ENCODE results near the gene ZFYVE28.

ZFYVE28 gene

DNA sequence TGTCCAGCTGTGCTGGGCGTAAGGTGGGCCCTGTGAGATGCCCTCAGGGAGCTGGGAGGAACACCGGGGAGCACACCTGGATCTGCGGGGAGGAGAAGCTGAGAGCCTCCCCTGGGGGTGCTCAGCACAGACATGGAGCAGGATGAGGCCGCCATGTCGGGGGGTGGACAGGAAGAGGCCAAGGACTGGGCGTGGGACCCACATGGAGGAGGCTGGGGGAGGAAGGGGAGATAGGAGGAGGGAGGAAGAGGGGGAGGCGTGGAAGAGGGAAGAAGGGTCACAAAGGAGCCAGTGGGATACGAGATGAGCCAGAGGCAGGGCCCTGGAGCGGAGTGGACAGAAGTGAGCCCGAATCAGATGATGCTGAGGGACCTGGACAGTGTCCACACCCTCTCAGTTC, 66.3 kb downstream of the ZFYVE28 start:
- DNase-seq (ENCODE audit: low read depth): no peak

DNA sequence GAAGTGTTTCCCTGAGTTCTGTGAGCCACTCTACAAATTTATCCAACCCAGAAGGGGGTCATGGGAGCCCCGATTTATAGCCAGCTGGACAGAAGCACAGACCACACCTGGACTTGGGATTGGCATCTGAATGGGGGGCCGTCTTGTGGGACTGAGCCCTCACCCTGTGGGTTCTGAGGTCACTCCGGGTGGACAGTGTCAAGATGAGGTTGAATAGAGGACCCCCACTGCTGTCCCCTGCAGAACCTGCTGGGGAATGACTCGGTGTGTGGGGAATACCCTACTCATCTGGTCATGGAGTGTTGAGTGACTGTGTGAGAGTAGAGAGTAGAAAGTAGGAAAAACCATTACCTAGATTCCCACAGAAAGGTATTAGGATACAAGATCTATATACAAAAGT, 67.5 kb downstream of the ZFYVE28 start:
- DNase-seq (ENCODE audit: low read depth): no peak

GRCh38 chr4:2348786-2349185, 69.7 kb downstream of the ZFYVE28 start:
- no peak for DNase-seq (ENCODE audit: low read depth)

DNA sequence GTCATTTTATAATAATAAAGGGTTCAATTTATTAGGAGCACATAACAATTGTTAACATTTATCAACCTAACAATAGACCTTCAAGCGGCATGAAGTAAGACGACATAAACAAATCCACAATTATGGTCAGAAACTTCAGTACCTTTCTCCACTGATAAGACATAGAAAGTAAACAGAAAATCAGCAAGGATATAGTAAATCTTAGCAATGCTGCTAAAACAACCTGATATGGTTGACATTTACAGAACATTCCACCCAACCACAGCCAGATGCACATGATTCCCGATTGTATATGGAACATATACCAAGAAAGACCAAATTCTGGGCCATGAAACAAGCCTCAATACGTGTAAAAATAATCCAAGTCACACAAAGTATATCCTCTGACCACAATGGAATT, 71.3 kb downstream of the ZFYVE28 start:
- no peak for DNase-seq (ENCODE audit: low read depth)

DNA sequence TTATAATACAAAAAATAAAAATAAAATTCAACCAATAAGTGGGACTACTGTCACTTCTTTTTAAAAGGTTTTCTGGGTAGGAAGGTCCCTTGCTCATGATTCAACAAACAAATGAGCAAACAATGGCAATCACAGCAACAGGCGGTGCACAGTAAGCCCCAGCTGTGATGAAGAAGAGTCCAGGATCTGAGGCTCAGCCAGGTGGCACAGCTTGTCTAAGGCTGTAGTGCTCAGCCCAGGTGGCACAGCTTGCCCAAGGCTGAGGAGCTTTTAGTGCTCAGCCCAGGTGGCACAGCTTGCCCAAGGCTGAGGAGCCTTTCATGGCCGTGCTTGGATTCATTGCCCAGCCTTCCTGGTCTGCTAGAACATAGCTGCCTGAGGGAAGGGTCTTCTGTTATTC, 75.0 kb downstream of the ZFYVE28 start:
- no peak for DNase-seq (ENCODE audit: low read depth)

DNA sequence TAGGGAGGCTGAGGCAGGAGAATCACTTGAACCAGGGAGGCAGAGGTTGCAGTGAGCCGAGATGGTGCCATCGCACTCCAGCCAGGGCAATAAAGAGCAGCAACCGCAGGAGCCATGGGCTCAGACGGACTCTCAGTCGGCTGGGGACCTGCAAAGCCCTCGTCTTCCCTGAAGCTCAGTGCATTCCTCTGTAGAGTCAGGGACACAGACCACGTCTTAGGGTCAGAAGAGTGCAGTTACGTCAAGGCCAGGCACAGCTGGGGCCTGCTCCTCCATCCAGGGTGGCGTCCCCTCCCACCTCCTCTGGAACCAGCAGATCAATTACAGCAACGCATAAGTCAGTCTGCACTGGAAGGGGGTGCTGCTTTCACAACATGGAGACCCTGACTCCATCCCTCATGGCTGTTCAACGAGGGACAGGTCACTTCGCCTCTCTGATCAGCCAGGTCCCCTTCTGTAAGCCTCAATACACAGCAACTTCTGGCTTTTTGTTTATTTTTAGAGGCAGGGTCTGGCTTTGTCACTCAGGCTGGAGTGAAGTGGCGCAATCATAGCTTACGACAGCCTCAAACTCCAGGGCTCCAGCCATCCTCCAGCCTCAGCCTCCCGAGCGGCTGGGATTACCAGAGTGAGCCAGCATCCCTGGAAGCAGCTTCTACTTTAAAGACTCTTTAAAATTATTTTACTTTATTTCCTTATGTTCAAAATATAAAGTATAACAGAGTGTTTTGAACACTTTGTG, 76.4 kb downstream of the ZFYVE28 start:
- no peak for DNase-seq (ENCODE audit: low read depth)

DNA sequence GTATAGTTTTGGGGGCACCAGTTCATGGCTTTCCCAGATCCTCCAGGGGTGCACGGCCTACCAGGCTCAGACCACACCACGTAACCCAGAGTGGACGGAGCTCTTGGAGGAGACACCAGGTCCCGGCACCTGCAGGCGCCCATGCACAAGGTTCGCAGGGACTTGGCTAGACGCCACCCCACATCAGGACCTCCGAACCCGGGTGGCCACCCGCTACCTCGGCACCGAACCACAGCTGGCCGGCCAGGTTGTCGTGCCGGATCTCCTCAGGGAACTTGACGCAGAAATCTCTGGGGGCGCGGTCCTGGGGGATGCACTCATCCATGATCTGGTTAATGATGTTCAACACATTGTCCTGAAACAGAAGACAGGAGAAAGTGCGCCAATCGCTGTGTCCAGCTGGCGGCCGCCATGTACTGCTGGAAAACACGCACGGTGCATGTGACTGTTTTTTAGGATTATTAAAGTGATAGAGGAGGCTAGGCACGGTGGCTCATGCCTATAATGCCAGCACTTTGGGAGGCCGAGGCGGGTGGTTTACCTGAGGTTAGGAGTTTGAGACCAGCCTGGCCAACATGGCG, 77.1 kb downstream of the ZFYVE28 start:
- DNase-seq (ENCODE audit: low read depth): no peak

GRCh38 chr4:2340272-2341061, 78.0 kb downstream of the ZFYVE28 start:
- DNase-seq (ENCODE audit: low read depth): no peak

DNA sequence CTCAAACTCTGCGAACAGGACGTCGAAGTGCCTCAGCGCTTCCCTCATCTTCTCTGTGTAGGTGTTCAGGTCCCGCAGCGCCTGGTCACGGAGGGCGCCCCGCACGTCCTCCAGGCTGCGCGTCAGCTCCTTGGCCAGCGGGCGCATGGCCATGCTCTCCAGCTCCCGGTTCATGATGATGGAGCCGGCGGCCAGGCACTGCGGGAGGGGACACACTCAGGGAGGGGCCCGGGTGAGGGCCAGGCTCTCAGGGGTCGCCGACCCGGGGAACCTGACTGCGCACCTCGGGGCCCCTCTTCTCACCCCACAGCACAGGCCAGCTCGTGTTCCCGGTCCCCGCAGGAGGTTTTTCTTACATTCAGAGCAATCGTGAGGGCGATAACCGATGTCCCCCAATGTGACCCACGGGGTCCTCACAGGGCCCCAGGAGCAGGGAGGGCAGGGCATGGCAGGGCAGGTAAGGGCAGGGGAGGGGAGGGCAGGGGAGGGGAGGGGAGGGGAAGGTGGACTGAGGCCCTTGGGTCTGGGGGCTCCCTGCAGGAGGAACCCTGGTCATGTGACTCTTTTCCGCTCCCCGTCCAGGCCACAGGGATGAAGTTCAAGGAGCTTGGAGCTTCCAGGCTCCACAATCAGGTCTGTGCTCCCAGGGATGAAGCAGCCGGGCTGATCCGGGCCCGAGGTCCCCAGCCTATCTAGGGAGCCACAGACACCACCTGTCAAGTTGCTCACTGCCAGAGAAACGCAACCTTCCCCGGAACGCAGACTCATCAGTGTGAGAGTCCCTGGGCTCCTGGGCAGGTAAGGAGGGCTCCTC, 78.8 kb downstream of the ZFYVE28 start:
- no peak for DNase-seq (ENCODE audit: low read depth)

GRCh38 chr4:2338754-2339457, 79.5 kb downstream of the ZFYVE28 start:
- DNase-seq (ENCODE audit: low read depth): no peak

DNA sequence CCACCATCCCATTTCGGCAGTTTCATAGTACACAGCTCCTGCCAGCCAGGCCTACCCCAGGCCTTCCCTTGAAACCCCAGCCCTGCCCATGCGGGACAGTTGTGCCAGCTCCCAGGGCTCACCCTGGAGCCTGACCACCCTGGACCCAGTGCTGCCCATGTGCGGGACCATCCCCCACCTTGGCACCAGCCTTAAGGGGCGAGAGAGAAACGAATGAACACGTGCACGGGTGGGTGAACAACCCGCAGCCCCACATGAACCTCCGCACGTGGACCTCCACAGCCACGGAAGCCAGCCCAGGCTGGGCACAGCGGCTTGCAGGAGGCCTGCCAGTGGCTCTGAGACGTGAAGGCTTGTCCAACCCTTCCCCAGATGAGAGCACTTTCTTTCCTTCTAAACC, 80.5 kb downstream of the ZFYVE28 start:
- no peak for DNase-seq (ENCODE audit: low read depth)

DNA sequence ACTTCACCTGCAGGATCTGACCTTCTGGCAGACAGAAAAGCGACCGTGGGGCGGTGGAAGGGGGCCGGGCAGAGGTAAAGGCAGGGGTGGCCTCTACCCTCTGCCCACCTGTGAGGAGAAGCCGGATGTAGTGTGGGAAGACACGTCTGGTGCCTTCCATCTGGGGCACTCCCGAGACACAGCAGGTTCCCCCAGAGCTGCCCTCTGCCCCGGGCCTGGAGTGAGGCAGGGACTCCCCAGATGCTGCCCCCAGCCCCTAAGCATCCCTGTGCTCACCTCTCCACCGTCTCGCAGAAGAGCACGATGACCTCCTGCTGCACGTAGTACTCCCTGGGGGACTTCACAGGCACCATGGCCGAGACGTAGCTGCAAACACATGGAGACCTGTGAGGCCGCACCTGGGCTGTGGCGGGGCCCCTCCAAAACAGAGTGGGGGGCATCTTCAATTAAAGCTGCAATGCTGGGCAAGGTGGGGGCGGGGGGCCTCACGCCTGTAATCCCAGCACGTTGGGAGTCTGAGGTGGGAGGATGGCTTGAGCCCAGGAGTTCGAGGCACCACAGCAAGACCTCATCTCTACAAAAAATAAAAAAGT, 81.2 kb downstream of the ZFYVE28 start:
- DNase-seq (ENCODE audit: low read depth): no peak

DNA sequence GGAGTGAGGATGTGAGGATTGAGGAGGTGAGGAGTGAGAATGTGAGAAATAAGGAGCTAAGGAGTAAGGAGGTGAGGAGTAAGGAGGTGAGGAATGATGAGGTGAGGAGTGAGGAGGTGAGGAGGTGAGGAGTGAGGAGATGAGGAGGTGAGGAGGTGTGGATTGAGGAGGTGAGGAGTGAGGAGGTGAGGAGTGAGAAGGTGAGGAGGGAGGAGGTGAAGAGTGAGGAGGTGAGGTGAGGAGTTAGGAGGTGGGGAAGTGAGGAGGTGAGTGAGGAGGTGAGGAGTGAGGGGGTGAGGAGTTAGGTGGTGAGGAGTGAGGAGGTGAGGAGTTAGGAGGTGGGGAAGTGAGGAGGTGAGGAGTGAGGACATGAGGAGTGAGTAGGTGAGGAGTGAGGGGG, 81.8 kb downstream of the ZFYVE28 start:
- DNase-seq (ENCODE audit: low read depth): no peak

DNA sequence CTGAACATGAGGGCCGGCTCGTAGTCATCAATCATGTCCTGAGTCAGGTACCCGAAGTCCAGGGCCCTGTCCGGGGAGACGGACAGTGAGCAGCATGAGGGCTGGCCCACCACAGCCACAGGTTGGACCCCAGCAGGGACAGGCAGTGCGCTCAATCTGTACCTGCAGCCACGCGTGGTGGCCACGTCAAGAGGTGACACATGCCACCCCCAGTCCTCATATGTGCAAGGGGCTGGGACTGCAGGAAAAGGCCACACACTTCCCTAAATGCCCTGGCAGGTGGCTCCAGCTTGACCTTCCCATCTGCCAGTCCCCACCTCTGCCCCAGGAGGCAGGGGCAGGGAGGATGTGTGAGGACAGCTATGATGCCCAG, 82.7 kb downstream of the ZFYVE28 start:
- no peak for DNase-seq (ENCODE audit: low read depth)

DNA sequence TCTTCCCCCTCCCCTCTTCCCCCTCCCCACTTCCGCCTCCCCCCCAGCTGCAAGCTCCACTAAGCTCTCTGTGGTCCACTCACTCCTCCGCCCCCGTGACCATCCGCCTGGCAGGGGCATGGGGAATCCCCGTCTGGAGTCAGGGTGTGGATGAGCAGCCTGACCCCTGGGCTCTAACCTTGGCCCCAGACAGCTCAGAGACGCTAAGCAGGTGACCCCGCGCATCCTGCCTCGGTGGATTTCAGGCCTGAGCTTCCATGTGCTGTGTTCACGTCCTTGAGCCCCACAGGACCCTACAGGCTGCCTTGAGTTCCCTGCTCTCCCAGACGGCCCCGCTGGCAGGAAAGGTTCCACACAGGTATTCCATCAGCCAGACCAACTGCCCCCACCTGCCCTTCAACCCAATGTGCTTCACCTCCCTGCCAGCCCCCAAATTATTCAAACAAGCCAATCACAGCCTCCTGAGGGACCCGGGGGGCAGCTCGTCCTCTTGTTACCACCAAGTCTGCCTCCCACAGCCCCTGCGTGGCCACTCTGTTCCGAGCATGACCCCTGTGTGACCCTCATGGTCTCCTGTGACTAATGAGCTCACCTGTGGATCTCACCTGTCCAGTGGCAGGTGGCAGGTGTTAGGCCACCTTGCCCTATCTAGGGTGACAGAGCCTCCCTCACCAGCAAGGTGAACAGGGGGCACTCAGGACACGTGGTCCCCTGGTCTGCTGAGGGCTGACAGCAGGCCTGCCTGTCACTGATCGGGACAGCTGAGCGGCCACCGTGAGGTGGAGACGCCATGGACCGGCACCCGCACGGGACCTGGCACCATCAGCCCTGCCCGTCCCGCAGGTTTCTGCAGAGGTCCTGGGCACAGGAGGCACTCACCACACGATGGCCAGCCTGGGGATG, 83.4 kb downstream of the ZFYVE28 start:
- DNase-seq (ENCODE audit: low read depth): no peak

DNA sequence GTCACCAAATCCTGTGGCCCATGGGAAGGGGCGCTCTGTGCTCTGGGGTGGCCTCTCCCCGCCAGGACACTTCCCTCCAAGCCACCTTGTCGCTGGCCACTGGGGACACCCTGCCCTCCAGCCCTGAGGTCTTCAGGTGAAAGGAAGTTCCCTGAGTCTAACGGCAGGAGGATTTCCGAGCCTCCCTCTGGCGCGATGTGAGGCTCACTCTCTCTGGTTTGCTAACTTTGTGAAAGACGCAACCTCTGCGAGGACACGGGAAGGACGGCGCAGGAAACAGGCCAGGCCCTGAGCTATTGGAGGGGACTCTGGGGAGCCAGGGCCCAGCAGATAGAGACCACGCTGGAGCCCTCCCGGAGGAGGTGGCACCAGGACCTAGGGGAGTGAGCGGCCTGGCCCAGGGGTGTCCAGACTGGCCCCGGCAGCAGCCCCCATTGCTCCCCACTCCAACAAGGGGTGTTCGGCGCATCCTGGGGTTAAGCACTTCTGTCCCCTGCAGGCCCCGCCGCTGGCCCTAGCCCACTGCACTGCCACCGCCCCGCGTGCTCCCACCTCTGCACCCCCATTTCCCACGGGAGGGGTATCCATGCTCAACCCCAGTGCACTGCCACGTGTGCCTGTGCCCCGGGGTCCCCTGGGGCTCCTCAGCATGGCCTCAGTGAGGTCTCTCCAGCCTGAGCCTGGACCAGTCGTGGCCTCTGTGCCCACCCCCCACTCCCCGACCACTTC, 84.4 kb downstream of the ZFYVE28 start:
- no peak for DNase-seq (ENCODE audit: low read depth)

DNA sequence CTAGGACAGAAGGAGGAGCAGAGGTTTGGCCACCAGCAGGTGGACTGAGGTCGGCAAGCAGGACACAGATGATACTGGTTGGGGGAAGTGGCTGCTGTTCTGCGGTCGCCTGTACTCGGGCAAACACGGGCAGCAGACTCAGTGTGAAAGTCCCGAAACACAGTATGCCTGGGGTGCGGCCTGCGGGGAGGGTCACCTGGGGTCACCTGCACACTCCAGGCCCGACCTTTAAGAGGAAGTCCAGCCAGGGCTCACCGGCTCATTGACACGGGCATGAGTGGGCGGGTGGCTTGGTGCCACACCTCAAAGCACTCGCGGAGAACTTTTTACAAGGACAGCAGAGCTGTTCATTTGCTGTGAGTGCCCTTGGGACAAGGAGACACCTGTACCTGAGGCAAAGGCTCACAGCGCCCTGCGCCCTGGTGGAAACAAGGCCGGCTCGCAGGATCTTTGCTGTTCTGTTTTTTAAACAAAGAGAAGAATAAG, 85.0 kb downstream of the ZFYVE28 start:
- DNase-seq (ENCODE audit: low read depth): no peak

DNA sequence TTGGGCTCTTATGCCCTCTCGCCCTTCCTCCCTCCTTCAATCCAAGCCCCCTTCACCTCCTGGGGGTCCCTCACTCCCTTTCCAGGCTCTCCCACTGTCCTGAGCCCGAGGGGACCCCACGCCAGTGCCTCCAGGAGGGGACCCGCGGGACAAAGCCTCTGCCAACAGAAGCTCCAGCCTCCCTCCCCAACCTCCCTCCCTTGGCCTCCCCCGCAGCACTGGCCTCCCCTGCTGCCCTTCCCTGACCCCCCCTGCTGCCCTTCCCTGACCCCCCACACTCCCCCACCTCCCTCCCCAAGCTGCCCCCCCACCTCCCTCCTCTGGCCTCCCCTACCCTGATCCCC, 85.5 kb downstream of the ZFYVE28 start:
- no peak for DNase-seq (ENCODE audit: low read depth)

DNA sequence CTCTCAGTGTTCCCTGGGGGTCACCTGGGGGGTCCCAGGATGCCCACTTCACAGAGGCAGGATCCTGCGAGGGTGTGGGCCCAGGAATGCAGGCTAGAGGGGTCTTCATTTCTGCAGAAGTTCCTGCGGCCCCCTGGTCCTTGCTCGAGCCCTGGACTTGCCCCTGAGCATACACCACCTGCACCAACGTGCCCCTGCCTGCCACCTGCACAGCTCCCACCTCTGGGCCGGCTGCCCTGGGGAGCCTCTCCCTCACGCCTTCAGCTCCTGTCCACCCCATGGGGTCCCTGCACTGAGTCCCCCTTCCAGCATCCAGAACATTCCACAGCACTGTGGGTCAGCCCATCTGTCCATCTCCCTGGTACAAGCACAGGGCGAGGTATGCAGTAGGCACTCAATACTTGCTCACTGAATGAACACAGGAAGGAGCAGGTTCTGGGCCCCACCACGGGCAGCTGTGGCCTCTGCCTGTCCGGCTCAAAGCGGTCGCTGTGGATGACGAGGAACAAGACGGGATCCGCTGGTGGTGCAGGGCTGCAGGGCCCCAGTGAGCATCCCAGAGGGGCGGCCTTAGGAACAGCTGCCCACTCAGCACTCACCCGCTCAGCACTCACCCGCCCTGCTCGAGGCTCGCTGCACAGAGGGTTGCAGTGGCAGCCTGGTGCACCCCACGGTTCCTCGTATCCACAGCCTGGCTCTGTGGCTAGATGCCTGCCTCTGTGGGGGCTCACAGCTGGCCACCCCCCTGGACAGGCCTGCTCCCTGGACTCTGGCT, 86.1 kb downstream of the ZFYVE28 start:
- DNase-seq (ENCODE audit: low read depth): no peak
